Right lobe of liver (tissue), 6 donors: ENCODE measurements around the gene SERINC5. TPM values are rescaled to one million over a fixed set of nuclear protein-coding genes. Genes with fewer than 3 reads are reported as not detected.

Source experiments
- ATAC-seq, 4 donors: fragments of 200-7000 bp; cut with Tn5 transposase; one replicate each; pipeline ENCODE4 v1.9.1; 2020; ENCODE audit warnings: mild to moderate bottlenecking in 4 of 4, moderate library complexity in 4 of 4
- DNase-seq, 3 donors: peaks; one replicate each; pipeline ENCODE4 v3.0.0-alpha.2; 2020
- H3K27ac ChIP-seq, 3 donors: fragments of 200-600 bp; one replicate each; pipeline ENCODE4 v1.8.0; 2022
- H3K27me3 ChIP-seq, 2 donors: fragments of 200-600 bp; one replicate each; pipeline ENCODE4 v1.8.0; 2022
- H3K36me3 ChIP-seq, 4 donors: fragments of 200-600 bp; sonication (generic) in 1 of 4; one replicate each; pipeline versions ENCODE4 v1.5.1 to v1.8.0; 2017 to 2022; ENCODE audit warnings: control low read depth in 1 of 4
- H3K4me1 ChIP-seq, 4 donors: fragments of 200-600 bp; sonication (generic) in 1 of 4; one replicate each; pipeline versions ENCODE4 v1.5.1 to v1.8.0; 2017 to 2022; ENCODE audit warnings: control low read depth in 1 of 4
- H3K4me3 ChIP-seq, 3 donors: fragments of 200-600 bp; one replicate each; pipeline ENCODE4 v1.8.0; 2022
- H3K9me3 ChIP-seq, 4 donors: fragments of 200-600 bp; sonication (generic) in 1 of 4; one replicate each; pipeline versions ENCODE4 v1.5.1 to v1.8.0; 2017 to 2022; ENCODE audit warnings: control low read depth in 1 of 4
- CTCF ChIP-seq, 4 donors: fragments of 200-600 bp in 3 of 4; fragments of 450-650 bp in 1 of 4; IDR thresholded peaks; one replicate each; pipeline versions ENCODE4 v1.5.1 to v1.8.0; 2016 to 2022; ENCODE audit warnings: antibody characterized with exemption in 4 of 4, mild to moderate bottlenecking in 2 of 4
- POLR2A ChIP-seq: fragments of 450-650 bp; IDR thresholded peaks from one replicate; pipeline ENCODE4 v1.6.1; 2017; ENCODE audit warnings: antibody characterized with exemption, mild to moderate bottlenecking
- WGBS: methylation state at CpG from one replicate; pipeline ENCODE4 v1.1.6; 2018; ENCODE audit warnings: low coverage, low lambda C conversion rate; ENCODE audit not compliant: insufficient coverage; ENCODE audit errors: missing lambda C conversion rate; 5-methylcytosine and 5-hydroxymethylcytosine counted together
- intact Hi-C, 2 donors: fragments of 100-400 bp; cut with DNase I; formaldehyde crosslinking; loops; one replicate each; pipeline versions ENCODE4 v1.11.2 to v1.14.1; 2022
- total RNA-seq, 6 experiments: library from RNA; depleted of rRNA in 2 of 6; stranded (reverse); fragments of >200 nt in 2 of 6; fragmentation: NEBNext Ultra II Directional in 3 of 6; extraction: Animal tissue kit (Norgen Biotek cat#: 25700) in 3 of 6; gene quantifications; one replicate each; pipeline versions ENCODE4 v1.1.0 to v1.2.4, GENCODE V29; 2016 to 2023
- donor health status: DM: no; HTN: yes; CAD: no.
- donor health status: DM: no; HTN: no; CAD: no.
- donor health status: DM: no; HTN: no; CAD: no.
- donor health status: DM: no; HTN: yes; CAD: no.
- donor health status: DM: no; HTN: yes; CAD: no.

Gene SERINC5
- total RNA-seq, 6 experiments from 2014 or later = 30.1 to 82.1 (median 57.9) TPM

DNA sequence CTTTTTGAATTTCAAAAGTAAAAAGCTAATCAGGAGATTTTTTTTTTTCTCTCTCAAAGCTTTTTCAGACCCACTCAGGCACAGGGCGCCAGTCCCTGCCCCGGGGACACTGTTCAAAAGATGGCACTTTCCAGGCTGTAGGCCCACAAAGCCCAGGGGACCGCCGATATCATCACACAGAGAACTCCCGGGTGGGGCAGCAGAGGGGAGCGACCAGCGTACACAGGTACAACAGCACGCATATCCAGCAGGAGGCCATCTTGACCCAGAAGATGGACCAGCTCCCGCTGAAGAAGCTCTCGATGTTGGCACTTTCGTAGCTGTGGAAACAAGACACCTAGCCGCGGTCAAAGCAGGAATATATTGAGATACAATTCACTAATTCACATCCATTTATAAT is 112.4 kb downstream of the SERINC5 start:
- intact Hi-C loops = no loop called here
- H3K27me3 ChIP-seq = no peaks in the 10 kb centered on the region

DNA sequence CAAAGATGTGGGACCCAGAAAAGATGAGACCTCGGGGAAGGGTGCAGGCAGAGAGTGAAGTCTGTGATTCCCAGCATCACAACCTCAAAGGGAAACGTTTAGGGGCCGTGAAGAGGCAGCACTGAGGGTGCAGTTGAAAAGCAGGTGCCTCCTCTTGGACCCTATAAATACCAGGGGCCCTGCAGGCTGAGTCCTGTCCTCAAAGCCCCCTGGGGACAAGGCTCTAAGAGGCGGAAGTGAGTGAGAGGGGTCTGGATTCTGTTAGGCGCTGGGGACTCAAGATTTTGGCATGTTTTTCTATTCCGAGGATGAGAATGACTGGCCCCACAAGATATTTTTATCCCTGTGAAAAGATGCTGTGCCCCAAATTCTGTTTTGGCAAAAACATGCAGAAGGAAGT is 112.9 kb downstream of the SERINC5 start:
- no peak for DNase-seq
- Histone ChIP-seq H3K9me3 (no peaks in the 10 kb centered on the region), H3K27ac (no peak overlapping the region), H3K36me3 (peaks cover 0 to 53% (median 26%) of the 10 kb centered on the region in 4 donors), H3K4me3 (no peak overlapping the region), H3K4me1 (no peaks in the 10 kb centered on the region), H3K27me3 (no peaks in the 10 kb centered on the region)
- TF ChIP-seq POLR2A (no peak), CTCF (IDR thresholded peaks at IDR 0.05) (no peak)
- WGBS = 73% methylated on average over 5 of the region's 6 CpGs
- intact Hi-C loops = no loop called here
- no peak for ATAC-seq

More for the DNA sequence above, 112.4 kb downstream of the SERINC5 start:
- Histone ChIP-seq H3K4me1 (no peaks in the 10 kb centered on the region), H3K4me3 (no peak overlapping the region), H3K36me3 (peaks cover 0 to 53% (median 26%) of the 10 kb centered on the region in 4 donors), H3K9me3 (no peaks in the 10 kb centered on the region), H3K27ac (no peak overlapping the region)
- TF ChIP-seq POLR2A (no peak), CTCF (IDR thresholded peaks at IDR 0.05) (no peak)
- DNase-seq (no peak), ATAC-seq (no peak)
- WGBS = 98% methylated on average over 10 of the region's 13 CpGs

DNA sequence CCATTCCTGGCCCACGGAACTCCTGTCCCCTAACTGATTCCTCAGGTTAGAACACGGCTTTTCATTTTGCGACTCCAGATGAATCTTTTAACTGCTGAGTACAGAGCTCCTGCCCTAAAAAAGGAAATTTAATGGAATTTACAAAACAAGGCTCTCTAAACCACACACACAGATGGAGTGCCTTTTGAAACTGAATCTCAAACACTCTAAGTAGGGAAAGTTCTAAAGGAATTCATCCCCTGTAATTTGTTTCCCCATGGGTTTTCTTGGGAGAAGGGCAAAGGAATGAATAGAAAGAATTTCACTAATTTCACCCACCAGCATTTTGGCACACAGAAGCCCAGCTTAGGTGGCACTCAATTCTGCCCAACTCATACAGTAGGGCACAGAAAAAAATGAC is 114.2 kb downstream of the SERINC5 start:
- H3K4me3 ChIP-seq = no peak overlapping the region
- TF ChIP-seq CTCF (IDR thresholded peaks at IDR 0.05) = no peak
- no peak for TF ChIP-seq POLR2A
- H3K4me1 ChIP-seq = no peaks in the 10 kb centered on the region
- intact Hi-C loops = no loop called here
- peak overlapping the region; percentile 43 to 47 (median 45) for H3K27ac ChIP-seq
- DNase-seq = no peak
- no peaks in the 10 kb centered on the region for H3K27me3 ChIP-seq
- 83% methylated on average over 2 of the region's 3 CpGs for WGBS
- peaks cover 0 to 46% (median 26%) of the 10 kb centered on the region in 4 donors for H3K36me3 ChIP-seq
- no peaks in the 10 kb centered on the region for H3K9me3 ChIP-seq
- no peak for ATAC-seq

GRCh38 chr5:80141147-80141671 is 114.6 kb downstream of the SERINC5 start:
- H3K4me3 ChIP-seq = no peak overlapping the region
- 65% methylated on average over 10 of the region's 13 CpGs for WGBS
- no peaks in the 10 kb centered on the region for H3K9me3 ChIP-seq
- H3K27ac ChIP-seq = peak overlapping the region; percentile 43 to 47 (median 45)
- peak; percentile 77 to 93 (median 84) for ATAC-seq
- intact Hi-C loops = no loop called here
- no peaks in the 10 kb centered on the region for H3K4me1 ChIP-seq
- DNase-seq = peak; percentile 61 to 69 (median 67)
- H3K27me3 ChIP-seq = no peaks in the 10 kb centered on the region
- peaks cover 0 to 44% (median 26%) of the 10 kb centered on the region in 4 donors for H3K36me3 ChIP-seq
- TF ChIP-seq CTCF (IDR thresholded peaks at IDR 0.05) = no peak
- TF ChIP-seq POLR2A = no peak
